Amniotic epithelial cell (primary cell): ENCODE data around the gene AHDC1.

Source experiments
- DNase-seq: peaks from one replicate; pipeline ENCODE4 v3.0.0-alpha.2; 2010; ENCODE audit warnings: low read depth

Gene AHDC1

DNA sequence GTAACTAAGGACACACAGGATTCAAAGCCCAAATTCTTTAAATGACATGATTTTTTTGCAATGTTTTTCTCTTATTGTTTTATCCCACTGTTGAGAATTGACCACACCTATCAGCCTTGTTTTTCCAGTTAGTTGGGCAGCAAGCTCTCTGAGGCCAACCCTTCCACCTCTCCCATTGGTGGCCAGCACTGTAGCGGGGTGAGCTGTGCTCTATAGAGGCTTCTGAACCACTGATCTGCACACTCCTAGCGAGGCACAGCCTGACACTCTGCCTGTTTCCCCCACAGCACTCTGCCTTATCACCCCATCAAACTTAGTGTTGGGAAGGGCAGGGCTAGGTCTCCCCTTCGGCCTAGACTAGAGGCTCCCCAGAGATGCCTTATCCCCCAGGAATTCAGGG lies 19.5 kb downstream of the AHDC1 start:
- DNase-seq: no peak

DNA sequence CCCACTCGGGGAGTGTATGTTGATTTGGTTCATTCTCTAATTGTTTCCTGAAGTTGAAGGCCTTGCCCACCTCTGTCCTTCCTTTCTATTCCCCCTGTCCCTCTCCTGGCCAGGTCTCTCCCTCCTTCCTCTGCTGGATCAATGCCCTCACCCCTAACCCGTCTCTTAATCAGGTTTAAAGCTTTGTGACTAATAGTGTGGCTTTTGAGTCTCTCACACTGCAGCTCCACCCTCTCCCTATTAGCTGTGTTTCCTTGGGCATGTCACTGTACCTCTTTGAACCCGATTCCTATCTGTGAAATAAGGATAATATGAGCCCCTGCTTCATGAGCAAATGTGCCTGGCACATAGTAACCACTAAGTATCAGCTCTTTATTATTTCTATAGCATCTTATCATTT lies 20.5 kb downstream of the AHDC1 start:
- no peak for DNase-seq

DNA sequence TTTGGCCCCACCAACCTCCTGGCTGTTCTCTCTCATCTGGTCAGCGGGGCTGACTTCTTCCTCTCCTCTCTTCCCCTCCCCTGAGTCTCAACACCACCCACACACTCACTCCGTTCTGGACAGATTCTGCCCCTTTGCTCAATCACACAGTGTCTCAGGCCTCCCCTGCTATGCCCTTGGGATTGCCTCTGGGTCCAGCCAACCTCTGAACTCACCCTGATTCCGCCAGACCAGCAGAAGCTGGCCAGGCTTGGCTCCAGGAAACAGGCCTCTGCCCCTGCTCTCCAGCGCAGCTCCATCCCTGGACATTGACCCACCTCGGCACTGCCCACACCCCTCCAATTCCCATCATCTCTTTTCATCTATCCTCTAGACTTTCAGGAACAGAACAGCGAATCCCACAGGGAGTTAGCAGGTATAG lies 22.1 kb downstream of the AHDC1 start:
- no peak for DNase-seq

DNA sequence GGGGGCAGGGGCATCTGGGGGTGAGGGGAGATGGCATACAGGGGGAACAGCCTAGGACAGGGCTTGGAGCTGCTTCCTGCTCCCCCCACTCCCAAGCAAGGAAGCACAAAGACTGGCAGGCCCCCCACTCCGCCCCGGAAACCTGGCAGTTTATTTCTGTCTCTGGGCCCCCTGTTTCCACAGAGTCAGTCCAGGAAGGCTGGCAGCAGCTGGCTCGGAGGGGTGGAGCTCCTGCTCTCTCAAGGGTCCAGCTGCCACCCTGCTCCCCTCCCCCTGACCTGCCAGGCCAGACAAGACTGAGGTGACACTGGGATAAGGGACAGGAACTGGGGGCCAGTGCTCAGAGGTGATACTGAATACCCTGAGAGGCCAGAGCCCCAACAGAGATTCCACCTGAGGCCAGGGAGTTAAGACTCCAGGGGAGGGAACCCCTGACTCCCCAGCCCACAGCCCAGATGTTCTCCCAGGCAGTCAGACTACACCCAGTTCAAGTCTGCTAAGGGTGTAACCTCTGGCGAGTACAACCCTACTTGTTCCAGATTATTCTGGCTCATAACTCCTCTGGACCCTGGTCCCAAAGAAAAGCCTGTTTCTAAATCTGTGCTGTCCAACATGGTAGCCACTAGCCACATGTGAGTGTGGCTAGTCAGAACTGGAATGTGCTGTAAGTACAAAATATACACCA lies 26.3 kb downstream of the AHDC1 start:
- no peak for DNase-seq

DNA sequence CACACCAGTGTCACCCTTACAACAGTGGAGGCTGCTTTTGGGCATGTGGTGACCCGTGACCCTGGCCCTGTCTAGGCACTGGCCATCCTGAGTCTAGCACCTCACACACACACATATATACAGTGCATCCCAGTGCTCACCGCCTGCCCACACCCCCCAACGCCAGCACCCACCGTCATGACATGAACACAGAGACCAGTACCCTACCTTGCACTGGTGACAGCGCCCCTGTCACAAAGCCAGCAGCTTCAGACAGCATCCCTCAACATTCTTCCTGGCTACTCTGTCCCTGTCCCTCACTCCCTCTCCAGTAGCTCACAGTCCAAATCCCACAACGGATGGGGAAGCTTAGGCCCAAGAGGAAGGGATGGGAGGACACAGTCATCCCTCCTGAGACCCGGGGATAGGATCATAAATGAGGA lies 27.1 kb downstream of the AHDC1 start:
- DNase-seq: no peak

DNA sequence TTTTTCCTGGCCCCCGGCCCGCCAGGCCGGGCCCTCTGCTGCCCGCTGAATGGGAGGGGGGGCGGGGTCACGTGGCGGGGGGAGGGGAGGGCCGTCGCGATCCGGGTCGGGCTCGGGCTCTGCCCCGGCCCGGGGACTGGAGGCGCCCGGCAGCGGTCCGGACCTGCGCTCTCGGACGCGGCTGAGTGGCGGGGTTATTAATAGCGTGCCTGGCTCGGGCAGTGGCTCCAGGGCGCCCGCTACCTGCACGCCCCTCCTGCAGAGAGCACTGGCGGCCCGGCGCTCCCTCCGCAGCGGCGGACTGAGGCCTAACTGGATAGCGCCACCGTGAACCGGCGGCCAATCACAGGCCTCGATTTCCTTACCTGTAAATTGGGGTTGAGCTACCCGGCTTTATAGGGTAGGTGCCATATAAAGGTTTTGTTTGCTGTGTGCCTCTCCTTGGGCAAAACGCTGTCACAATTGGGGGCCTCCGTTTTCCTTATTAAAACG lies 28.1 kb downstream of the AHDC1 start:
- no peak for DNase-seq

DNA sequence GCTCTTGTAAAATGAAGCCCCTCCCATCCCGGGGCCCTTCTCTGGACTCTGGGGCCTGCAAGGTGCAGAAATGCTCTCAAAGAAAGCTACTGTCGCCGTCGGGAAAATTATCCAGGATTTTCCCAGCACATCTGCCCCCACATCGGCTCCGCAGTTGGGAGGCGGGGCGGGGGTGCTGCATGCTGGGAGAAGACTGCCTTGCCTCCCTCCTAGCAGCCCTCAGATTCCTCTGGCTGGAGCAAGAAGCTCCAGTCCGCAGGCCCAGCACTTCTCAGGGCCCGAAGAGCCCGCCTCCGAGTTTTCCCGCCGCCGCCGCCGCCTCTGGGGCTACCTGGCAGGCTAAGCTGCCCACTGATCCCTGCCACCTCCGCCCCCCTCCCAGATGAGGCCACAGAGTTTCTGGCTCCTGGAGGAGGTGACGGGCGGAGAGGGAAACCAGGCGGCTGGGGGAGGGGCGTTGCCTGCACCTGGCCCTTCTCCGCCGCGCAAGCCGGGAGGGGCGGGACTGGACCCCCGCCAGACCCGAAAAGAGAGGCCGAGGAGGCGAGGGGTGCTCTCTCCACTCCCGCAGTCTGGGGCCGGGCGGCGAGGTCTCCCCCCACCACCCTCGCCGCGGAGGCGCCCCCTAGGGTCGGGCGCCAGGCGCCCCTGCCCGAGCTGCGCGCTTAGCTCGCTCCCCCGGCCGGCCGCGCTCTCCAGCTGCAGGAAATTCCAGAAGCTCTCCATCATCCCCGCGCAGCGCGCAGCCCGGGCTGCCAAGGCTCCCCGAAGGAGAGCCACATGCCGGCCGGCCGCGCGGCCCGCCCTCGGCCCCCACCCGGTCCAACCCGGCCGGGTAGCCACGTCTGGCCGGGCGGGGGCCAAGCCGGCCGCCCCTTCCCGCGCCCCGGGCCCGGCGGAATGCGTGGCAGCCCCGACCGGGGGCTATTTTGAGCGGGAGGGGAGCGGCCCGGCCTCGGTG lies 28.8 kb downstream of the AHDC1 start:
- DNase-seq: peak; percentile 74

DNA sequence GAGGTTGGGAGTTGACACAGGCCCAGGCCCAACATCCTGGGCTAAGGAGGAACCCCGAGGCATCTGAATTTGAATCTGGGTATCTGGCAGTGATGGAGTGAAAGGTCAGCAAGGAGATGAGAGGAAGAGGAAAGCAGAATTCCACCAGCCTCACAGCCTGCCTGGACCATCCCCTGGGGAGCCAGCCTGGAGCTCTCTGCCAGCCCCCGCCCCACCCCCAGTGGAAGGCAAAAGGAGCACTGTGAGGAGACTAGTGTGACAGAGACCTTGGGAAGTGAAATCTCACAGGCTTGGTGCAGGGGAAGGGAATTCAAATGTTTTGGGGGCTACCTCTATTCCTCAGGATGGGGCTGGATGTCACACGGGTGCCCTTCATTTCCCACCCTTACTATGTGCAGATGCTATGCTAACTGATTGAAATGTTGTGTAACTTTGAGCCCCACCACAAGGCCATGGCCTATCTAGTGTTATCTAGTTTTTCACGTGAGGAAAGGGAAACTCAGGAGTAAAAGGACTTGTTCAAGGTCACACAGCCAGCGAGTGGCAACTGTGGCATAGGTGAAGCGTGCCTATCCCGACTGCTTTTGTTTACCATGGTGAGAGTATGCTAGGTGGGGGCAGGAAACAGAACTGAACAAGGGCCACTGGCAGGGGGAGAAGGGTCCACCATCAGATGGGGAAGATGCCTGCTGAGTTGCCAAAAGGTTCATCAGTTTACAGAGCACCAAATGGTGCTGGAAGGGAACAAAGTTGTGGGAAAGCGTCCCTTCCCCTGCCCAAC lies 29.8 kb downstream of the AHDC1 start:
- no peak for DNase-seq

DNA sequence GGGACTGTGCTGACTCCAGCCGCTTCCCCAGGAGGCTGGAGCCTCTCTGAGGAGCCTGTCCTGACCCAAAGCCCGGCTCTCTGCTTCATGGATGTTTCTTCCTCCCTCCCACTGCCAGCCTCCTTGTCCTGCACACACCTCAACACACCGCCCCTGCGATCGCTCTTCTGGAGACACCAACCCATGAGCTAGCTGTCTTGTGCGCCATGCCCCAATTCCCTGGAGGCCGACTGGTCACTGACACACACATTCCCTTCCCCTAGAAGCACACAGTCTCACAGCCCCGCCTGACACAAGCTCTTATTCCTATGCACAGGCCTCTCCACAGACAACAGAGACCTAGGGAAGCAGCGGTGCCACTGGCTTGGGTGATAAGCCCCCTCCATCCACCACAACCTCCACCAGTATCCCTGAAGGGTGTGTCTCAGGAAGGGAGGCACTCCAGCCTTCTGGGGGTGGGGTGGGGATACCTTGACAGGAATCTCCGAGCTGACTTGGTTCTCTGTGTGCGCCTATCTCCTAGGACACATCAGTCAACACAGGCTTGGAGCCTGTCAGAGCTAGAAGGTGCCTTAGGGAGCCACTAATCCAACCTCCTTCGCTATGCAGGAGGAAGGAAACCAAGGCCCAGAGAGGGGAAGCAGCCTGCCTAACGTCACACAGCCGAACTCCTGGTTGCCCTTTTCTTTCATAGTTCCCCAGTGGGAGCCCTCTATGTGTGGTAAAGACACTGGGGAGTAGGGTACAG lies 31.1 kb downstream of the AHDC1 start:
- DNase-seq: no peak

DNA sequence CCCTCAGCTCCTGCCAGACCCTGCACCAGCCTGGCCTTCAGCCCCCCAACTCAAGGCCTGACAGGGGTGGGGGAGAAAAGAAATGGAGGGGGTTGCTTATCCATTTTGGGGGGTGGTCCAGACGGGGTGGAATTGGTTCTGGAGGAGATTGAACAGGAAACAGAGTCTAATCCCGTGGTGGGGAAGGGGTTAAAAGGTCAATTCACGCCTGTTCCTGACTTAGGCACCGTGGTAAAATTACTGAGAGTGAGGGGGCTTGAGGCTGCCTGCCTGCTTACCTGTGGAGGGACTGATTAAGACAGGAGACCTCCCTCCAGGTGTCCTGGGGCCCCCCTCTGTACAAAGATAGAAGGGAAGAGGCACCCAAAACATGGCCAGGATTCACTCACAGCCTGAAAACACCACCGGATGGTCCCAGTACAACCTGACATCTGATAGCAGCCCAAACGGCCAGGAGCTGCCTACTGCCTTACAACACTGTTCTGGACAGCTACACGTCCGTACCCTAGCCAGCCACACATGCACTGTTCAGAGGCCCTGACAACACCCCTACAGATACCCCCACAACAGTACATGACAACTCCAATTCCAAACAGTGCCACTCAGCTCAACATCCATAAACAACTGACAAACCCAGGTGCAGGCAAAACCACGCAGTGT lies 31.8 kb downstream of the AHDC1 start:
- DNase-seq: no peak

DNA sequence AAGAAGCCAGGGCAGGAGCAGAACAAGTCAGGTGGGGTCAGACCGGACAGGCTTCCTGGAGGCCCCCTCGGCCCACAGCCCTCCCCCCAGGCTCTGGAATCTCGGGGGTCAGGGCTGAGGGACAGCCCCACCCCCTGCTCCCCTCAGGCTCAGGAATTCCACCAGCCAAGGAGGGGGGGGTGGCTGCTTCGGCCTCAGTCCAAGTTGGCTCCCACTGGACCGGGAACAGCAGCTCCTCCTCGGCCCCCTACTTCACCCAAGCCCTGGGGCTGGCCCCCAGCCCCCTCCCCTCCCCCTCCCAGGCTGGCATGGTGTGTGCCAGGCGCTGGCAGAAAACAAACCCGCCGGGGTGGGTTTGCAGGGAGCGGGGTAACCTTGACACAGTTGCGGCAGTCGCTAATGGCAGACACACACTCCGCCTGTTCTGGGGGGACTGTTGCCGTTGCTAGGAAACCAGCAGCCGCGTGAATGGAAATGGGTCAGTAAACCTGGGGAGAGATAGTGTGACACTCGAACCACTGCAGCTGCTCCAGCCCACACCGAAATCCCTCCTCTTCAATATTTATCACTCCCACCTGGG lies 32.4 kb downstream of the AHDC1 start:
- no peak for DNase-seq

DNA sequence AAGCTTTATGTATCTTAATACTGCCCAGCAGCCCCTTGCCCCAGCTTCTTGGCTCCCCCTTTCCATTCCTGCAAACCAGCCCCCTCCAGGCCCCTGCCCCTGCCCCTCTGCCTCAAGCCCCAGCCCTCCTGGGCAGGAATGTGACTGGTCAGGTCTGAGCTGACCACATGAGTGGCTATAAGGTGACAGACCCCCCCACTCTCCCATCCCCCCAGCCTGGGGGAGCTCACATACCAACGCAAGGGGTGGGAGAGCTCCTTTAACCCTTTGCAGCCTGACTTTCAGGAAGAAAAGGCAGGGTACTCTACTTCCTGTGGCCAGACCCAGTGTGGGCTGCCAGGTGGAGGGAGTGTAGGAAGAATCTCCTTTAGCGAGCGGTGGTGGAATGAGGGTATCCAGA lies 33.2 kb downstream of the AHDC1 start:
- no peak for DNase-seq

DNA sequence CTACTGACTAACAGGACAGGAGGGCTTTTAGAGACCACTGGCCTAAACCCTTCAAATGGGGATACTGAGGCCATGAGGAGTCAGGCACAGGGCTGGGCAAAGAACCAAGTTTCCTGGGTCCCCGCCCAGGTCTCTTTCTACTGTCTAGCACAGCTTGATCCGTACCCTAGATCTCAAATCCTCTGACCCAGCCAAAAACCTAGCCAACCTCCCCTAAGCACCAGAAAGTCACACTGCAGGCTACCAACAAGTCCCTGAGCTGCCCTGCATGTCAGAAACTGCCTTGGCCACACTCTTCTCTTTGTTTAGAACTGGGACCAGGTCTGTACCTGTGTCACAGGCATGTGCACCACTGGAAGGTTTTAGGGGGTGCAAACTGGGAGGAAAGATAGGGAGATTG lies 33.6 kb downstream of the AHDC1 start:
- no peak for DNase-seq

DNA sequence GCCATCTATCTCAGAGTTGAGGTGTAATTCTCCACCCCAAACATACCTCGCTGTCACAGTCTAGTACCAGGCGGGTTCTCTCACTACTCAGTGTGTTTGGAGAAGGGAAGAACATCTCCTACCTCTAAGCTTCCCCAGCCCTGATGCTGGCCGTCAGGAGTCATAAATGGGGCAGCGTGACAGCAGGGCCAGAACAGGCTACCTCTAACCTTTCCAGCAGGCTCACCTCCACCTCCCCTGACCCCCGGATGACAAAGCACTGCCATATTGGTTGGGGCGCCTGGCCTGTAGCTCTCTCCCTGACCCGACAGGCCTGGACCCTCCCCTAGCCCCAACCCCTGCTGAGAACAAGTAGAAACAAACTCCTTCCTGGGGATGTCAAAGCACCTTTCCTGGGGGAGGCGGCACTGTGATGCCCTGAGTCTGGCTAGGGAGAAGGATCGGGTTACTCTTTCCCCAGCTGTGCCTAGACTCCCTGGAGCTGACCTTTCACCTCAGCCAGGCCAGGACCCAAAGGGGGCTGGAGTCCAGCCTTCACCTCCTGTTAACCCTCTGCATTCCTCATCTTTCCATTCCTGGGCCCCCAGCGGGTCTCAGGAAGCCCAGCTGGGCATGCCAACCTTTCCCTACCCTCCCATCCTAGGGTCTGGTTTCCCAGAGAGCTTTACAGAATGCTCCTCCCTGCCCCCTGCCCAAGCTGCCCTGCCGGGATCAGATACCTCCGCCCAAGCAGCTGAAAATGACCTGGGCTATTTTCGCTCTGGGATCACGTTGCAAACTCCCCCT lies 34.2 kb downstream of the AHDC1 start:
- DNase-seq: no peak

DNA sequence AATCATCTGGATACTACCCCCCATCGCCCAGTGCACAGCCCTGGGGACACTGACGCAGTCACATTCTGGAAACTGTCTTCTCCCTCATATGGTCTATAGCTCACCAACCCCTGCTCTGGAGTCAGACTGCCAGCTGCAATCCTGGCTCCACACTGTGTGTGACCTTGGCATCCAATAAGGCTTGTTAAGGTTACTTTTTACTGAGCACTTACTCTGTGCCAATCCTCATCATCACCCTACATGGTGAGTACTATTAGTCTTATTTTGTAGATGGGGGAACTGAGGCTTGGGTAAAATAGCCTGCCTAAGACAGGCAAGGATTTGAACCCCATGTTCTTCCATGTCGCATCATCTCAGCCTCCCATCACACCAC lies 34.9 kb downstream of the AHDC1 start:
- no peak for DNase-seq

DNA sequence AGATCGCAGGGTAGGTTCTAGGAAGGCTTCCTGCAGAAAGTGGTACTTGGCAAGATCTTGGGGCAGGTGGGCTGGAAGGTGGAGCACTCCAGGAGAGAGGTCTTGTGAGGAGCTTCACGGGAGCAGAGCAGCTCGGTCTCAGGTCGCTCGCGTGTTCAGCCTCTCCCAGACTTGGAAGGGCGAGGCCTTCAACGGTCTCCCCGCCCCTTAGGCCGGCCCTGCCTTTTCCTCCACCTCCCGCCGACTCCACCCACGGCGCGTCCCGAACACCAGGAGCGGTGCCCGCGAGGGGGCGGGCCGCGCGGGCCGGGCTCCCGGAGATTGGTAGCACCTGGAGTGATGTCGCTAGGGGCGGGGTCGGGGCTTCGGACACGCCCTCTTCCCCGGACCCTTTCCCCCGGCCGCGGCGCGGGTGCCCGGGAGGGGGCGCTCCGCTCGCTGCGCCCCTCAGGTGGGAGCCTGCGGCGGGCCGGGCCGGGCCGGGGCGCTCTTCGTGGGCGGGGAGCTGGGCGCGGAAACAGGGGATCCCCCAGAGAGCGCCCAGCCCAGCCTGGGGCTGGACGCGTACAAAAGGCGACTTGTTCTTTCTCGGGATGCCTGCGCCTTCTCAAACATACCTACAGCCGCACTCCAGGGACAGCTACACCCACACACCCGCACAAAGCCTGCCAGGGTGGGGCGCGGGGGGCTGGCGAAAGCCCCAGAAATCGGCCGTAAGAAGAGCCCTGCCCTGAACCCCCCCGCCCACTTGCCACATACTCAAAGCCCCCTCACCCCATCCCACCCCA lies 35.5 kb downstream of the AHDC1 start:
- peak; percentile 90 for DNase-seq

DNA sequence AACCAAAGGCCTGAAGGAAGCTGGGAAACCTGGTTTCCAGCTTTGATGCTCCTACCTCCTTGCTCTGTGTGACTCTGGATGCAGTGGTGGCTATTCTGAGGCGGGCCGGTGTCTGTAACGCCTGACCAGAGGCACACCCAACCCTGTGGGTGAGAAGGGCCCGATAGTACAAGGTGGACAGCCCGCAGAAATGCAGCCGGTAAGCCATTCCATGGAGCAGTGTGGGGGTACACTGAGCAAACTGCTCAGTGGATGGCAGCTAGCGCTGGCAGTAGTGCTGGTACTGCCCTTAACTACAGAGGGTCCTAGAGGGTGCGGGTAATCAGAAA lies 36.0 kb downstream of the AHDC1 start:
- DNase-seq: no peak

DNA sequence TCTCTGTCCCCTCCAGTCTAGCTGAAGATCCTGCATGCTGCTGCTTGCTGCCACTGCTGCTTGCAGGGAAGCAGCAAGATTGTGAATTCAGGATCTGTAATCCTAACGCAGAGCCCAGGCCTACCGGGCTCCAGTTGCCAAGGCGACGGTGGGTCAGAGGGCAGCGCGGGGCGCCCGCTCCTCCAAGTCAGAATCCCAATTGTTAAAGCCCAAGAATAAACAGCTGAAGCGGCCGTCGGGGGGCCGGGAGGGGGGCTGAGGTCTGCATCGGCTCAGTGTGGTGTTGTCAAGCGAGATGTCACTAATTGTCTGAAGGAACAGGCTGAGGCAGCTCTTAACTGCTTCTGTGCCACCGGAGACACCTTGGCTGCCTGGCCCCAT lies 36.8 kb downstream of the AHDC1 start:
- no peak for DNase-seq

DNA sequence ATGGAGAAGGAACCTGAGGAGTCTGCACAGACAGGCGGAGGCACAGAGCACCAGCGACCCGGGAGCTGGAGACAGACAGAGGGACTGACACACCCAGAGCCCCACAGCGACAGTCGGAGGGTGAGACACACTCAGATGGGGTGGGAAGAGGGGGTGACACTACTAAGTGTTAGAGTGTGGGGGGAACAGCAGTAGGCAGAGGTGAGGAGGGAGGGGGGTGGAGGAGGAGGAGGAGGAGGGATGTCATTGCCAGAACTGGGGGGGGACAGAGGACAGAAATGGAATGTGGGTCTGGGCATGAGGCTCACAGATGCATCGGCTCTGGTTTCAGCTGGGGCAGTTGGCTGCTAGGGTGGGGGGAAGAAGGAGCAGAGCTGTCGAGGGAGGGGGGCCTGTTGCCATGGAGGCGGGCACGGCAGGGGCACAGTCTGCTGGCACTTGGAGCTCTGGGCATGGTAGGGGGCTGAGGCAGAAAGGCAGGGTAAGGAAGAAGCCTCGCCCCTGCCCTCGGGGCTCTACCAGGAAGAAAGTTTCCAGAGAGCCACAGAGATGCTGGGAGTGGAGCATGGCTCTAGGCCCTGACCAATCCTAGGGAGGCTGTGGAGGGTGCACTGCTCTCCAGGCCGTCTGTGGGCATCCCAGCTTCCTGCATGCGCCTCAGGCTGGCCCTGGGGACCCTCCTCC lies 37.3 kb downstream of the AHDC1 start:
- no peak for DNase-seq
